ENCODE results near the gene ZNF628. TPM values are rescaled to one million over a fixed set of nuclear protein-coding genes. Genes with fewer than 3 reads are reported as not detected.

The ZNF628 gene
- total and polyA plus RNA-seq, 2 of the 8 experiments (the other 6 are each of a cell fraction or from before 2014, with no cell fraction given): 1.7 to 10.8 TPM

GRCh38 chr19:55467236-55468053 is 9.0 kb upstream of the ZNF628 start:
- no peak overlapping the region for H3K23ac ChIP-seq (ENCODE audit: insufficient read length)
- no peak overlapping the region for H3K27ac ChIP-seq (ENCODE audit: low read depth, low read length)
- H3K9me3 ChIP-seq (ENCODE audit: insufficient read depth in 2 of 2, low read depth in 1 of 2, low read length in 1 of 2): no peaks in the 10 kb centered on the region
- peak overlapping the region; percentile 25 for H4K5ac ChIP-seq (ENCODE audit: insufficient read length, low read depth, low read length)
- no peak overlapping the region for H3K56ac ChIP-seq (replicated peaks; ENCODE audit: insufficient read length, low read depth, low read length)
- H3K4me3 ChIP-seq (ENCODE audit: extremely low read depth in 1 of 4, insufficient read depth in 2 of 4, low read depth in 3 of 4, low read length in 4 of 4): no peak overlapping the region
- H3K4me1 ChIP-seq (replicated peaks in 1 of 4; ENCODE audit: control insufficient read depth in 3 of 4, insufficient read depth in 4 of 4, low read length in 3 of 4): peaks cover 3 to 23% (median 11%) of the 10 kb centered on the region in 4 experiments
- H4K8ac ChIP-seq (ENCODE audit: extremely low read depth, insufficient read depth, low read length): peak overlapping the region; percentile 54; the same call in 1 of the 2 replicates
- H3K79me2 ChIP-seq (ENCODE audit: control insufficient read depth in 1 of 2, insufficient read depth in 2 of 2, low read length in 2 of 2): no peaks in the 10 kb centered on the region
- DNase-seq (ENCODE audit: low read depth in 1 of 2, low spot score in 2 of 2) (peak in 1 of 2 experiments; percentile 94), FAIRE-seq (no peak)
- no peak overlapping the region for H3K4ac ChIP-seq (replicated peaks; ENCODE audit: insufficient read length, low read depth, low read length)
- H3K79me1 ChIP-seq (ENCODE audit: low read depth, low read length): no peaks in the 10 kb centered on the region
- H2BK120ac ChIP-seq (replicated peaks; ENCODE audit: low read depth, low read length): no peak overlapping the region
- H2AFZ ChIP-seq (ENCODE audit: low read length): peak overlapping the region; percentile 38
- H4K91ac ChIP-seq (replicated peaks; ENCODE audit: insufficient read length, low read length): peak overlapping the region; percentile 85
- H3K18ac ChIP-seq (ENCODE audit: extremely low read depth, low read length): no peak overlapping the region
- H3K4me2 ChIP-seq (ENCODE audit: insufficient read depth in 1 of 2, low read depth in 2 of 2, low read length in 2 of 2): no peak overlapping the region
- H3K9ac ChIP-seq (replicated peaks in 1 of 4; ENCODE audit: extremely low read depth in 1 of 4, low read depth in 3 of 4, low read length in 3 of 4): no peak overlapping the region
- H2BK15ac ChIP-seq (ENCODE audit: low read length): peak overlapping the region; percentile 99
- H3K14ac ChIP-seq (ENCODE audit: insufficient read length): no peak overlapping the region
- H2BK12ac ChIP-seq (ENCODE audit: low read depth, low read length): peak overlapping the region; percentile 68; the same call in 1 of the 2 replicates
- no peaks in the 10 kb centered on the region; a peak in 1 of 7 replicates for H3K27me3 ChIP-seq (replicated peaks in 1 of 4; ENCODE audit: control insufficient read depth in 3 of 4, extremely low read depth in 1 of 4, insufficient read depth in 3 of 4, low read length in 3 of 4)
- H4K20me1 ChIP-seq (replicated peaks in 1 of 2; ENCODE audit: control insufficient read depth in 1 of 2, insufficient read depth in 2 of 2, low read length in 2 of 2): no peaks in the 10 kb centered on the region
- H3K36me3 ChIP-seq (ENCODE audit: control insufficient read depth in 2 of 4, insufficient read depth in 4 of 4, low read length in 3 of 4): no peaks in the 10 kb centered on the region
- CTCF ChIA-PET (ENCODE audit: partially characterized antibody): interaction anchor here (0.6 to 3.6 kb wide), 39 partner anchors 8 to 583 kb away, joined by 3 to 31 read pairs (median 4); partner anchors contain the start of genes FIZ1, NAT14, ZNF579 and ZNF628
- H2AK5ac ChIP-seq (ENCODE audit: low read depth, low read length): no peak overlapping the region
- POLR2A ChIA-PET (ENCODE audit: partially characterized antibody): interaction anchor here (0.6 to 2.6 kb wide), 13 partner anchors 9 to 157 kb away, joined by 3 to 9 read pairs (median 4); partner anchors contain the start of genes FIZ1, NAT14, ZNF524 and ZNF628
- WGBS, 2 experiments (ENCODE audit: extremely low coverage in 1 of 2, insufficient coverage in 1 of 2, insufficient read length in 1 of 2, insufficient replicate concordance in 2 of 2, low coverage in 1 of 2, low lambda C conversion rate in 2 of 2, missing lambda C conversion rate in 1 of 2): 46% methylated on average over 29 of the region's 29 CpGs; no CpG with 5 or more reads in 1 of the 2 experiments
- no peak overlapping the region for H2BK5ac ChIP-seq (ENCODE audit: low read depth, low read length)
- H3K23me2 ChIP-seq (ENCODE audit: low read depth, low read length): peaks cover 1% of the 10 kb centered on the region; the same call in 1 of the 2 replicates
- peak overlapping the region; percentile 95 for H2BK20ac ChIP-seq (ENCODE audit: low read length)
- TF ChIP-seq SIN3A (conservative IDR thresholded peaks at IDR 0.05 in 1 of 2, IDR thresholded peaks at IDR 0.05 in 1 of 2; ENCODE audit: low read depth in 1 of 2, low read length in 2 of 2) (peak in 1 of 2 experiments; percentile 89; a peak in 2 of 4 replicates), KDM4A (IDR thresholded peaks at IDR 0.05; ENCODE audit: low read depth, low read length, severe bottlenecking) (no peak), ASH2L (IDR thresholded peaks at IDR 0.05; ENCODE audit: low read length) (no peak), JUN (IDR thresholded peaks at IDR 0.05; ENCODE audit: low read depth, low read length) (no peak), KDM1A (IDR thresholded peaks at IDR 0.05; ENCODE audit: borderline replicate concordance, low read length) (peak; percentile 39; the same call in 1 of the 2 replicates), TEAD4 (IDR thresholded peaks at IDR 0.05; ENCODE audit: low read depth, low read length) (no peak), SP2 (IDR thresholded peaks at IDR 0.05; ENCODE audit: low read length) (no peak), YY1 (IDR thresholded peaks at IDR 0.05; ENCODE audit: low read depth, low read length) (no peak), GABPA (IDR thresholded peaks at IDR 0.05; ENCODE audit: borderline replicate concordance, insufficient read depth, low read length) (0 out of 2 replicates have a peak, but pooled peaks have one; percentile 65), JUND (IDR thresholded peaks at IDR 0.05; ENCODE audit: low read length) (no peak), ZNF274 (IDR thresholded peaks at IDR 0.05; ENCODE audit: borderline replicate concordance, extremely low read depth, low read length) (no peak), RBBP5 (IDR thresholded peaks at IDR 0.05; ENCODE audit: borderline replicate concordance, low read depth, low read length) (no peak)
